RWPE2 (cell line): ENCODE results near the gene FOXF2.

ENCODE experiments used
- ATAC-seq: fragments of 200-7000 bp; cut with Tn5 transposase; 3 replicates; pipeline ENCODE4 v1.9.1; 2021; ENCODE audit warnings: low read depth
- DNase-seq: peaks from one replicate; pipeline ENCODE4 v3.0.0-alpha.2; 2020; ENCODE audit warnings: low spot score
- H3K27ac ChIP-seq: fragments of 450-650 bp; 2 replicates; pipeline ENCODE4 v1.5.1; 2017; ENCODE audit warnings: mild to moderate bottlenecking; ENCODE audit not compliant: poor library complexity, severe bottlenecking
- H3K27me3 ChIP-seq: fragments of 250-450 bp; sonication (Bioruptor Pico); 2 replicates; pipeline ENCODE4 v1.5.1; 2021; ENCODE audit warnings: mild to moderate bottlenecking, moderate library complexity; ENCODE audit not compliant: insufficient read depth, poor library complexity, severe bottlenecking
- H3K36me3 ChIP-seq: fragments of 250-450 bp; sonication (Bioruptor Pico); 2 replicates; pipeline ENCODE4 v1.5.1; 2020; ENCODE audit warnings: low read depth, mild to moderate bottlenecking, moderate library complexity
- H3K4me1 ChIP-seq: fragments of 250-450 bp; sonication (Bioruptor Pico); 2 replicates; pipeline ENCODE4 v1.5.1; 2021; ENCODE audit warnings: mild to moderate bottlenecking, moderate library complexity; ENCODE audit not compliant: insufficient read depth, poor library complexity, severe bottlenecking
- H3K4me3 ChIP-seq: fragments of 250-450 bp; sonication (Bioruptor Pico); 2 replicates; pipeline ENCODE4 v1.5.1; 2021; ENCODE audit warnings: mild to moderate bottlenecking, moderate library complexity; ENCODE audit not compliant: severe bottlenecking
- H3K9me3 ChIP-seq: fragments of 250-450 bp; sonication (Bioruptor Pico); 2 replicates; pipeline ENCODE4 v1.5.1; 2021; ENCODE audit warnings: mild to moderate bottlenecking, moderate library complexity; ENCODE audit not compliant: severe bottlenecking
- CTCF ChIP-seq: fragments of 450-650 bp; IDR thresholded peaks from one replicate; pipeline ENCODE4 v1.5.1; 2017; ENCODE audit warnings: mild to moderate bottlenecking, moderate library complexity; ENCODE audit not compliant: poor library complexity, severe bottlenecking

FOXF2 gene

GRCh38 chr6:1395941-1396908, 6.8 kb downstream of the FOXF2 start:
- H3K27ac ChIP-seq, result no peak overlapping the region
- TF ChIP-seq CTCF, result no peak
- H3K27me3 ChIP-seq, result peaks cover 61% of the 10 kb centered on the region
- peaks cover 4% of the 10 kb centered on the region for H3K4me1 ChIP-seq
- H3K9me3 ChIP-seq, result no peaks in the 10 kb centered on the region
- no peaks in the 10 kb centered on the region for H3K36me3 ChIP-seq
- ATAC-seq, result no peak
- no peak for DNase-seq
- H3K4me3 ChIP-seq, result no peak overlapping the region

- H3K9me3 ChIP-seq, result no peaks in the 10 kb centered on the region
- H3K36me3 ChIP-seq, result no peaks in the 10 kb centered on the region
- peak; percentile 97 for TF ChIP-seq CTCF
- H3K4me1 ChIP-seq, result peaks cover 4% of the 10 kb centered on the region
- peaks cover 51% of the 10 kb centered on the region for H3K27me3 ChIP-seq
- no peak overlapping the region for H3K27ac ChIP-seq
- H3K4me3 ChIP-seq, result no peak overlapping the region
- DNase-seq, result no peak
- ATAC-seq, result peak; percentile 74
These were observed 7.8 kb downstream of the FOXF2 start for GRCh38 chr6:1396952-1397868.

- no peak for TF ChIP-seq CTCF
- no peaks in the 10 kb centered on the region for H3K36me3 ChIP-seq
- no peak overlapping the region for H3K27ac ChIP-seq
- ATAC-seq, result no peak
- H3K9me3 ChIP-seq, result no peaks in the 10 kb centered on the region
- H3K27me3 ChIP-seq, result peaks cover 31% of the 10 kb centered on the region
- H3K4me3 ChIP-seq, result no peak overlapping the region
- DNase-seq, result no peak
- peaks cover 4% of the 10 kb centered on the region for H3K4me1 ChIP-seq
These were observed 9.9 kb downstream of the FOXF2 start for GRCh38 chr6:1399085-1399780.

GRCh38 chr6:1400126-1400850, 10.9 kb downstream of the FOXF2 start:
- Histone ChIP-seq H3K36me3 (no peaks in the 10 kb centered on the region), H3K4me3 (no peak overlapping the region), H3K27me3 (peaks cover 20% of the 10 kb centered on the region), H3K27ac (no peak overlapping the region), H3K4me1 (peaks cover 4% of the 10 kb centered on the region), H3K9me3 (no peaks in the 10 kb centered on the region)
- TF ChIP-seq CTCF, result no peak
- DNase-seq (no peak), ATAC-seq (no peak)
